ENCODE measurements around the gene ZNF511.

GRCh38 chr10:133268532-133268931 is 40.2 kb upstream of the ZNF511 start:
- TF ChIP-seq EP300 (IDR thresholded peaks at IDR 0.05; ENCODE audit: borderline replicate concordance) (no peak), REST (IDR thresholded peaks at IDR 0.05; ENCODE audit: low read depth) (no peak), FOXM1 (IDR thresholded peaks at IDR 0.05; ENCODE audit: borderline replicate concordance, low read depth) (no peak), TAF1 (IDR thresholded peaks at IDR 0.05; ENCODE audit: low read depth) (no peak), YY1 (IDR thresholded peaks at IDR 0.05; ENCODE audit: low read depth) (no peak), MAX (IDR thresholded peaks at IDR 0.05) (no peak), TEAD4 (IDR thresholded peaks at IDR 0.05) (no peak), CEBPB (IDR thresholded peaks at IDR 0.05) (no peak), TCF12 (IDR thresholded peaks at IDR 0.05; ENCODE audit: low read depth) (no peak), EGR1 (IDR thresholded peaks at IDR 0.05) (no peak), ZBTB7A (IDR thresholded peaks at IDR 0.05; ENCODE audit: low read depth) (no peak)
